Liver (tissue), 9 donors: Measurements from ENCODE around the gene SOX10. TPM values are rescaled to one million over a fixed set of nuclear protein-coding genes. Genes with fewer than 3 reads are reported as not detected.

Source experiments
- DNase-seq: peaks from one replicate; pipeline ENCODE4 v3.0.0-alpha.2; 2017; ENCODE audit warnings: low spot score
- H3K27ac ChIP-seq, 2 donors: one replicate each; pipeline ENCODE4 v1.7.0; 2013; ENCODE audit warnings: inconsistent platforms in 2 of 2, low read length in 2 of 2, control low read depth in 1 of 2, low read depth in 1 of 2, mild to moderate bottlenecking in 1 of 2
- H3K27me3 ChIP-seq, 4 donors: one replicate each; pipeline versions ENCODE4 v1.6.1 to v1.7.0; 2013; ENCODE audit warnings: low read length in 3 of 4, inconsistent platforms in 1 of 4, mild to moderate bottlenecking in 1 of 4, moderate library complexity in 1 of 4; ENCODE audit not compliant: control insufficient read depth in 4 of 4, insufficient read depth in 4 of 4
- H3K36me3 ChIP-seq, 4 donors: one replicate each; pipeline versions ENCODE4 v1.6.1 to v1.7.0; 2013; ENCODE audit warnings: low read length in 3 of 4, mild to moderate bottlenecking in 3 of 4, low read depth in 1 of 4, moderate library complexity in 1 of 4; ENCODE audit not compliant: control insufficient read depth in 4 of 4, insufficient read depth in 3 of 4
- H3K4me1 ChIP-seq, 4 donors: one replicate each; pipeline versions ENCODE4 v1.6.1 to v1.7.0; 2013; ENCODE audit warnings: low read length in 3 of 4, mild to moderate bottlenecking in 3 of 4, moderate library complexity in 1 of 4; ENCODE audit not compliant: control insufficient read depth in 4 of 4, insufficient read depth in 4 of 4
- H3K4me3 ChIP-seq, 3 donors: one replicate each; pipeline versions ENCODE4 v1.6.1 to v1.7.0; 2013; ENCODE audit warnings: low read length in 3 of 3, control low read depth in 1 of 3, low read depth in 1 of 3, mild to moderate bottlenecking in 1 of 3
- H3K9ac ChIP-seq, 2 donors: one replicate each; pipeline ENCODE4 v1.7.0; 2013; ENCODE audit warnings: low read length in 2 of 2, mild to moderate bottlenecking in 2 of 2, moderate library complexity in 2 of 2, control low read depth in 1 of 2, low read depth in 1 of 2
- H3K9me3 ChIP-seq, 4 donors: one replicate each; pipeline versions ENCODE4 v1.6.1 to v1.7.0; 2013; ENCODE audit warnings: low read length in 3 of 4; ENCODE audit not compliant: control insufficient read depth in 4 of 4
- CTCF ChIP-seq: fragments of 150-350 bp; IDR thresholded peaks from 2 replicates; pipeline ENCODE4 v1.5.1; 2017; ENCODE audit warnings: improper control_type of control experiment, low read depth, low read length; ENCODE audit not compliant: missing input control
- EGR1 ChIP-seq, 2 donors: IDR thresholded peaks; 2 replicates each; pipeline ENCODE4 v1.6.1; 2016 to 2018; ENCODE audit warnings: antibody characterized with exemption in 2 of 2, low read depth in 2 of 2
- FOXA1 ChIP-seq: IDR thresholded peaks from 2 replicates; pipeline ENCODE4 v1.6.1; 2016; ENCODE audit warnings: antibody characterized with exemption
- FOXA2 ChIP-seq: IDR thresholded peaks from 2 replicates; pipeline ENCODE4 v1.6.1; 2016; ENCODE audit warnings: antibody characterized with exemption
- GABPA ChIP-seq, 2 donors: IDR thresholded peaks in 1 of 2; conservative IDR thresholded peaks in 1 of 2; 2 replicates each; pipeline ENCODE4 v1.6.1; 2016; ENCODE audit warnings: antibody characterized with exemption in 2 of 2, mild to moderate bottlenecking in 1 of 2, moderate library complexity in 1 of 2
- HNF4A ChIP-seq, 2 donors: conservative IDR thresholded peaks; 2 replicates each; pipeline ENCODE4 v1.6.1; 2016; ENCODE audit warnings: antibody characterized with exemption in 2 of 2, mild to moderate bottlenecking in 2 of 2
- HNF4G ChIP-seq: IDR thresholded peaks from 2 replicates; pipeline ENCODE4 v1.6.1; 2016; ENCODE audit warnings: antibody characterized with exemption
- JUND ChIP-seq, 2 donors: IDR thresholded peaks; 2 replicates each; pipeline ENCODE4 v1.6.1; 2016; ENCODE audit warnings: antibody characterized with exemption in 2 of 2
- MAX ChIP-seq: IDR thresholded peaks from 2 replicates; pipeline ENCODE4 v1.6.1; 2016; ENCODE audit warnings: antibody characterized with exemption
- NR2F2 ChIP-seq: IDR thresholded peaks from 2 replicates; pipeline ENCODE4 v1.6.1; 2016; ENCODE audit warnings: antibody characterized with exemption
- RAD21 ChIP-seq, 2 donors: IDR thresholded peaks; 2 replicates each; pipeline ENCODE4 v1.6.1; 2016; ENCODE audit warnings: antibody characterized with exemption in 2 of 2, mild to moderate bottlenecking in 2 of 2
- RXRA ChIP-seq, 2 donors: IDR thresholded peaks; 2 replicates each; pipeline ENCODE4 v1.6.1; 2017 to 2018; ENCODE audit warnings: antibody characterized with exemption in 2 of 2, mild to moderate bottlenecking in 1 of 2
- SP1 ChIP-seq: IDR thresholded peaks from 2 replicates; pipeline ENCODE4 v1.6.1; 2018; ENCODE audit warnings: antibody characterized with exemption, mild to moderate bottlenecking
- TAF1 ChIP-seq: conservative IDR thresholded peaks from 2 replicates; pipeline ENCODE4 v1.6.1; 2016; ENCODE audit warnings: antibody characterized with exemption, mild to moderate bottlenecking
- YY1 ChIP-seq: IDR thresholded peaks from 2 replicates; pipeline ENCODE4 v1.6.1; 2016; ENCODE audit warnings: antibody characterized with exemption, mild to moderate bottlenecking
- ZBTB33 ChIP-seq: IDR thresholded peaks from 2 replicates; pipeline ENCODE4 v1.6.1; 2016; ENCODE audit warnings: antibody characterized with exemption
- WGBS: extraction: QIAGEN DNeasy Blood & Tissue Kit; methylation state at CpG from one replicate; pipeline ENCODE4 v1.1.7; 2013; 5-methylcytosine and 5-hydroxymethylcytosine counted together
- polyA plus RNA-seq, 2 donors: library from polyadenylated mRNA; stranded (reverse) in 1 of 2; unstranded in 1 of 2; fragments of 200-250 nt in 1 of 2; fragments of >200 nt in 1 of 2; fragmentation: Nextera tagmentation in 1 of 2; extraction: Ambion mirVana in 1 of 2; gene quantifications; one replicate each; pipeline versions ENCODE4 v1.2.1 to v1.2.3, GENCODE V29; 2013 to 2015
- total RNA-seq, 2 donors: library from RNA; depleted of rRNA; stranded (reverse); fragments of >200 nt; gene quantifications; one replicate each; pipeline ENCODE4 v1.2.3, GENCODE V29; 2014
- TF ChIP-seq, protein P1 (sequence below): IDR thresholded peaks from 2 replicates; pipeline ENCODE4 v1.6.1; 2016; ENCODE audit warnings: antibody characterized with exemption
- TF ChIP-seq, protein P2 (sequence below): IDR thresholded peaks from 2 replicates; pipeline ENCODE4 v1.6.1; 2016; ENCODE audit warnings: antibody characterized with exemption, mild to moderate bottlenecking
- donor health status: healthy.
- donor health status: healthy.
- donor health status: healthy.
- donor health status: healthy.
- donor health status: healthy.

The SOX10 gene
- total and polyA plus RNA-seq, 4 donors: 0.05 to 0.29 (median 0.07) TPM

DNA sequence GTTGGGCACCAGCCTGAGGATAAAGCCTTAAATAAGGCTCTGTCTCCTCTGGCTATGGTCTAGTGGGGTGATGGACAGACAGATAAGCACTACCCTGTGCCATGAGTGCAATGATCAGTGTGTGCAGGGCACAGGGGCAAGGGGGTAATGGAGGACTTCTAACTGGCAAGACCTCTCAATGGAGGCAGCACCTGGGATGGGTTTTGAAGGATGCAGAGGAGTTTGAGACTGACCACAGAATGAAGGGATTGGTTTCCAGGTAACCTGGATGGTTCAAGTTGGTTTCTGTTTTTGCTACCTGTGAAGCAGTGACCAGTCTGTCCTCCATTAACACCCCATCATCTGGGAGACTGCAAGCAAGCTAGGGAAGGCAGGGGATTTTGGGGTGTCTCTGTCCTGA, 45.0 kb upstream of the SOX10 start:
- no peak for DNase-seq
- Histone ChIP-seq H3K27me3 (no peaks in the 10 kb centered on the region), H3K36me3 (no peaks in the 10 kb centered on the region), H3K4me1 (peaks cover 0 to 4% (median under 1%) of the 10 kb centered on the region in 4 donors), H3K9ac (no peak overlapping the region), H3K27ac (no peak overlapping the region), H3K9me3 (no peaks in the 10 kb centered on the region), H3K4me3 (no peak overlapping the region)
- no peak for TF ChIP-seq FOXA1
- TF ChIP-seq RXRA (IDR thresholded peaks at IDR 0.05): no peak
- TF ChIP-seq JUND (IDR thresholded peaks at IDR 0.05): no peak
- no peak for TF ChIP-seq ZBTB33
- no peak for TF ChIP-seq YY1
- TF ChIP-seq, protein P1, sequence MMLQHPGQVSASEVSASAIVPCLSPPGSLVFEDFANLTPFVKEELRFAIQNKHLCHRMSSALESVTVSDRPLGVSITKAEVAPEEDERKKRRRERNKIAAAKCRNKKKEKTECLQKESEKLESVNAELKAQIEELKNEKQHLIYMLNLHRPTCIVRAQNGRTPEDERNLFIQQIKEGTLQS: no peak
- no peak for TF ChIP-seq NR2F2
- no peak for TF ChIP-seq SP1
- TF ChIP-seq, protein P2, sequence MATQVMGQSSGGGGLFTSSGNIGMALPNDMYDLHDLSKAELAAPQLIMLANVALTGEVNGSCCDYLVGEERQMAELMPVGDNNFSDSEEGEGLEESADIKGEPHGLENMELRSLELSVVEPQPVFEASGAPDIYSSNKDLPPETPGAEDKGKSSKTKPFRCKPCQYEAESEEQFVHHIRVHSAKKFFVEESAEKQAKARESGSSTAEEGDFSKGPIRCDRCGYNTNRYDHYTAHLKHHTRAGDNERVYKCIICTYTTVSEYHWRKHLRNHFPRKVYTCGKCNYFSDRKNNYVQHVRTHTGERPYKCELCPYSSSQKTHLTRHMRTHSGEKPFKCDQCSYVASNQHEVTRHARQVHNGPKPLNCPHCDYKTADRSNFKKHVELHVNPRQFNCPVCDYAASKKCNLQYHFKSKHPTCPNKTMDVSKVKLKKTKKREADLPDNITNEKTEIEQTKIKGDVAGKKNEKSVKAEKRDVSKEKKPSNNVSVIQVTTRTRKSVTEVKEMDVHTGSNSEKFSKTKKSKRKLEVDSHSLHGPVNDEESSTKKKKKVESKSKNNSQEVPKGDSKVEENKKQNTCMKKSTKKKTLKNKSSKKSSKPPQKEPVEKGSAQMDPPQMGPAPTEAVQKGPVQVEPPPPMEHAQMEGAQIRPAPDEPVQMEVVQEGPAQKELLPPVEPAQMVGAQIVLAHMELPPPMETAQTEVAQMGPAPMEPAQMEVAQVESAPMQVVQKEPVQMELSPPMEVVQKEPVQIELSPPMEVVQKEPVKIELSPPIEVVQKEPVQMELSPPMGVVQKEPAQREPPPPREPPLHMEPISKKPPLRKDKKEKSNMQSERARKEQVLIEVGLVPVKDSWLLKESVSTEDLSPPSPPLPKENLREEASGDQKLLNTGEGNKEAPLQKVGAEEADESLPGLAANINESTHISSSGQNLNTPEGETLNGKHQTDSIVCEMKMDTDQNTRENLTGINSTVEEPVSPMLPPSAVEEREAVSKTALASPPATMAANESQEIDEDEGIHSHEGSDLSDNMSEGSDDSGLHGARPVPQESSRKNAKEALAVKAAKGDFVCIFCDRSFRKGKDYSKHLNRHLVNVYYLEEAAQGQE: no peak
- TF ChIP-seq FOXA2: no peak
- no peak for TF ChIP-seq HNF4A (conservative IDR thresholded peaks at IDR 0.05)
- TF ChIP-seq HNF4G: no peak
- no peak for TF ChIP-seq GABPA (IDR thresholded peaks at IDR 0.05 in 1 of 2, conservative IDR thresholded peaks at IDR 0.05 in 1 of 2)
- no peak for TF ChIP-seq CTCF
- TF ChIP-seq TAF1: no peak

DNA sequence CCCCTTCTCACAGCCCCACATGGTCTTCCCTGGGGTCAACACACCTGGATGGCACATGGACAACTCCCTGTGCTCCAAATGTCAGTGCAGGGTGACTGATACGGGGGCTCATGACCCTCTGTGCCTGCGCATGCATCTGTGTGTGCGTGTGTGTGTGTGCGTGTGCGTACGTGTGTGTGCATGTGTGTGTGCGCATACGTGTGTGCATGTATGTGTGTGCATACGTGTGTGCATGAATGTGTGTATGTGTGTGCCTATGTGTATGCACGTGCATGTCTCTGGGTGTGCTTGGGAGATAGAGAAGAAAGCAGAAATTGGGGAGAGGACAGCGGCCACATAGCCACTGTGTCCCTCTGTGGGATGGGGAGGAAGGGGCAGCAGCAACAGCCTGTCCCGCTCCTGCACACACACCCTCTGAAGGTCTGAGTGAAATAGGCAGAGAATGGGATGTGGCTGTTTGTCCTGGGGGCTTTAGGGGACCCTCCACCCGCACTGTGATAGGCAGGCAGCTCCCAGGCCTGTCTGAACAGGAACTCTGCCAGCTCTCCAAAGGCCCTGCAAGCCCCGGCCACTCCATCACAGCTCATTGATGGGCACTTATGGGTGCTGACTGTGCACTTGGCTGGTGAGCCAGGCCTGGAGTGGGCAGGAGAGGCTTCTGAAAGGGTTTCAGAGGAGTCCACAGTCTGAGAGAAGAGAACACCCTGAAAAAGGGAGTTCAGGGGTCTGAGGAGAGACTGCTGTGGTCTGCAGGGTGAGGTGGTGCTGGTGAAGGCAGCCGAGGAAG, 44.2 kb upstream of the SOX10 start:
- Histone ChIP-seq H3K27ac (no peak overlapping the region), H3K9me3 (no peaks in the 10 kb centered on the region), H3K9ac (no peak overlapping the region), H3K4me1 (peaks cover 0 to 3% (median 0%) of the 10 kb centered on the region in 4 donors), H3K36me3 (no peaks in the 10 kb centered on the region), H3K4me3 (no peak overlapping the region), H3K27me3 (no peaks in the 10 kb centered on the region)
- DNase-seq: no peak
- 93% methylated on average over 15 of the region's 15 CpGs for WGBS
- no peak for TF ChIP-seq MAX
- no peak for TF ChIP-seq GABPA (IDR thresholded peaks at IDR 0.05 in 1 of 2, conservative IDR thresholded peaks at IDR 0.05 in 1 of 2)
- TF ChIP-seq RAD21 (IDR thresholded peaks at IDR 0.05): no peak
- TF ChIP-seq EGR1 (IDR thresholded peaks at IDR 0.05; ENCODE audit: low read depth in 2 of 2): no peak
- TF ChIP-seq CTCF: no peak
- no peak for TF ChIP-seq ZBTB33
- TF ChIP-seq FOXA2: no peak
- no peak for TF ChIP-seq HNF4G
